SU-DHL-6 (cell line): ENCODE data around the gene AKIRIN2.

Source experiments
- H2AFZ ChIP-seq: fragments of 200-600 bp; sonication (generic); 2 replicates; pipeline ENCODE4 v1.6.1; 2014; ENCODE audit warnings: low read depth, mild to moderate bottlenecking, moderate library complexity, mixed read lengths, antibody characterized with exemption, low read length; ENCODE audit not compliant: severe bottlenecking
- H3F3A ChIP-seq: fragments of 200-600 bp; shearing (Covaris generic); 2 replicates; pipeline ENCODE4 v1.6.0; 2016; ENCODE audit warnings: antibody characterized with exemption, mild to moderate bottlenecking; ENCODE audit not compliant: insufficient read depth
- H3K27ac ChIP-seq: fragments of 200-600 bp; sonication (generic); 2 replicates; pipeline ENCODE4 v1.5.1; 2016; ENCODE audit warnings: low read depth, mild to moderate bottlenecking, low read length, moderate library complexity, mixed read lengths
- H3K27me3 ChIP-seq: fragments of 200-600 bp; sonication (generic), shearing (Covaris generic); 2 replicates; pipeline ENCODE4 v1.6.0; 2014; ENCODE audit warnings: mild to moderate bottlenecking, low read length
- H3K36me3 ChIP-seq: fragments of 200-600 bp; sonication (generic); 2 replicates; pipeline ENCODE4 v1.6.1; 2014; ENCODE audit warnings: mild to moderate bottlenecking, low read length, mixed read lengths
- H3K4me2 ChIP-seq: fragments of 300-600, 200-600 bp; shearing (Covaris generic), sonication (generic); 2 replicates; pipeline ENCODE4 v1.6.0; 2014; ENCODE audit warnings: low read length, low read depth, mild to moderate bottlenecking; ENCODE audit not compliant: poor library complexity, severe bottlenecking
- H3K4me3 ChIP-seq: fragments of 200-600 bp; sonication (generic); 2 replicates; pipeline ENCODE4 v1.5.1; 2014; ENCODE audit warnings: antibody characterized with exemption, low read length, mild to moderate bottlenecking, mixed read lengths; ENCODE audit not compliant: insufficient read depth, poor library complexity, severe bottlenecking
- H3K79me2 ChIP-seq: fragments of 200-600 bp; sonication (generic); 2 replicates; pipeline ENCODE4 v1.6.1; 2014; ENCODE audit warnings: mild to moderate bottlenecking, low read length, moderate library complexity; ENCODE audit not compliant: insufficient read depth
- H3K9ac ChIP-seq: fragments of 200-600 bp; sonication (generic); 2 replicates; pipeline ENCODE4 v1.7.0; 2014; ENCODE audit warnings: mild to moderate bottlenecking, low read length
- H3K9me2 ChIP-seq: fragments of 200-600 bp; sonication (generic); replicated peaks from 2 replicates; pipeline ENCODE4 v1.6.1; 2014; ENCODE audit warnings: low read length; ENCODE audit not compliant: insufficient read depth
- H3K9me3 ChIP-seq: fragments of 200-600 bp; sonication (generic); 2 replicates; pipeline ENCODE4 v1.6.1; 2014; ENCODE audit warnings: low read length, mixed read lengths; ENCODE audit not compliant: insufficient read depth
- H4K20me1 ChIP-seq: fragments of 200-600 bp; sonication (generic); 2 replicates; pipeline ENCODE4 v1.6.1; 2014; ENCODE audit warnings: low read depth, mild to moderate bottlenecking, antibody characterized with exemption, low read length, moderate library complexity, mixed read lengths
- EZH2phosphoT487 ChIP-seq: fragments of 200-600 bp; sonication (generic), shearing (Covaris generic); conservative IDR thresholded peaks from 2 replicates; pipeline ENCODE4 v1.6.1; 2018; ENCODE audit warnings: mild to moderate bottlenecking, antibody characterized with exemption, low read length, moderate library complexity, mixed read lengths
- TF ChIP-seq, protein P1 (sequence below): fragments of 200-600 bp; sonication (generic); IDR thresholded peaks from one replicate; pipeline ENCODE4 v1.5.1; 2017; ENCODE audit warnings: antibody characterized with exemption, mild to moderate bottlenecking, low read length, moderate library complexity; ENCODE audit not compliant: insufficient read depth, poor library complexity, severe bottlenecking

The AKIRIN2 gene

GRCh38 chr6:87641065-87641692 lies 60.9 kb downstream of the AKIRIN2 start:
- H3K79me2 ChIP-seq = no peaks in the 10 kb centered on the region
- no peak overlapping the region for H3K9ac ChIP-seq
- no peak overlapping the region for H3K4me2 ChIP-seq
- H3K36me3 ChIP-seq = 0 out of 2 replicates have a peak, but pooled peaks cover 5% of the 10 kb centered on the region
- no peak overlapping the region for H3K4me3 ChIP-seq
- no peak overlapping the region for H2AFZ ChIP-seq
- TF ChIP-seq, protein P1, sequence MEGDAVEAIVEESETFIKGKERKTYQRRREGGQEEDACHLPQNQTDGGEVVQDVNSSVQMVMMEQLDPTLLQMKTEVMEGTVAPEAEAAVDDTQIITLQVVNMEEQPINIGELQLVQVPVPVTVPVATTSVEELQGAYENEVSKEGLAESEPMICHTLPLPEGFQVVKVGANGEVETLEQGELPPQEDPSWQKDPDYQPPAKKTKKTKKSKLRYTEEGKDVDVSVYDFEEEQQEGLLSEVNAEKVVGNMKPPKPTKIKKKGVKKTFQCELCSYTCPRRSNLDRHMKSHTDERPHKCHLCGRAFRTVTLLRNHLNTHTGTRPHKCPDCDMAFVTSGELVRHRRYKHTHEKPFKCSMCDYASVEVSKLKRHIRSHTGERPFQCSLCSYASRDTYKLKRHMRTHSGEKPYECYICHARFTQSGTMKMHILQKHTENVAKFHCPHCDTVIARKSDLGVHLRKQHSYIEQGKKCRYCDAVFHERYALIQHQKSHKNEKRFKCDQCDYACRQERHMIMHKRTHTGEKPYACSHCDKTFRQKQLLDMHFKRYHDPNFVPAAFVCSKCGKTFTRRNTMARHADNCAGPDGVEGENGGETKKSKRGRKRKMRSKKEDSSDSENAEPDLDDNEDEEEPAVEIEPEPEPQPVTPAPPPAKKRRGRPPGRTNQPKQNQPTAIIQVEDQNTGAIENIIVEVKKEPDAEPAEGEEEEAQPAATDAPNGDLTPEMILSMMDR = no peak
- TF ChIP-seq EZH2phosphoT487 = no peak
- no peaks in the 10 kb centered on the region for H3K9me2 ChIP-seq
- H3K9me3 ChIP-seq = no peaks in the 10 kb centered on the region
- no peaks in the 10 kb centered on the region for H3F3A ChIP-seq
- H3K27ac ChIP-seq = no peak overlapping the region
- no peaks in the 10 kb centered on the region for H4K20me1 ChIP-seq
- no peaks in the 10 kb centered on the region for H3K27me3 ChIP-seq

DNA sequence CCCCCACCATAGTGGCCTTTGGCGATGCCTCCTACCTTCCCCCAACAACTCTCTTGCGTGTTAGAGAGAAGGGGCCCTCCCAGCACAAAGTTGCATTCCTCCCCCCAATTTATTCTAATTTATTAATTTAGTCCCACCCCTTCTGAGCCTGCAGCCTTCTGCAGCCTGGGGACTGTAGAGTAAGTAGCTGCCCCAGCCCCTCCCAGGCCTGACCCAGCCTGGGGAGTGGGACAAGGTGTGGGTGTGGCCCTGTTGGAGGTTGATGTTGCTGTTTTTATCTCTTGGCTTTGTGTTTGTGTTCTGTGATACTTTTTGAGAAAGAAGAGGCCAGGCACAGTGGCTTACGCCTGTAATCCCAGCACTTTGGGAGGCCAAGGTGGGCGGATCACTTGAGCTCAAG lies 62.7 kb downstream of the AKIRIN2 start:
- H3K9me2 ChIP-seq = no peaks in the 10 kb centered on the region
- 0 out of 2 replicates have a peak, but pooled peaks cover 5% of the 10 kb centered on the region for H3K36me3 ChIP-seq
- no peak overlapping the region for H3K9ac ChIP-seq
- H2AFZ ChIP-seq = no peak overlapping the region
- no peaks in the 10 kb centered on the region for H3K27me3 ChIP-seq
- H3K79me2 ChIP-seq = no peaks in the 10 kb centered on the region
- H3F3A ChIP-seq = no peaks in the 10 kb centered on the region
- H4K20me1 ChIP-seq = no peaks in the 10 kb centered on the region
- H3K27ac ChIP-seq = no peak overlapping the region
- H3K4me2 ChIP-seq = no peak overlapping the region
- TF ChIP-seq, protein P1 = no peak
- TF ChIP-seq EZH2phosphoT487 = no peak
- no peaks in the 10 kb centered on the region for H3K9me3 ChIP-seq
- no peak overlapping the region for H3K4me3 ChIP-seq

GRCh38 chr6:87637106-87637505 lies 64.9 kb downstream of the AKIRIN2 start:
- Histone ChIP-seq H3K27me3 (no peaks in the 10 kb centered on the region), H3K27ac (no peak overlapping the region), H2AFZ (no peak overlapping the region), H3K4me3 (no peak overlapping the region), H3K36me3 (0 out of 2 replicates have a peak, but pooled peaks cover 5% of the 10 kb centered on the region), H3K79me2 (no peaks in the 10 kb centered on the region), H3K9ac (no peak overlapping the region), H3K9me3 (no peaks in the 10 kb centered on the region), H4K20me1 (no peaks in the 10 kb centered on the region), H3F3A (no peaks in the 10 kb centered on the region), H3K9me2 (no peaks in the 10 kb centered on the region), H3K4me2 (no peak overlapping the region)
- TF ChIP-seq, protein P1 = no peak
- TF ChIP-seq EZH2phosphoT487 = no peak
